Effector memory CD4-positive, alpha-beta T cell (primary cell): ENCODE measurements around the gene RHBDD1.

Experiments
- DNase-seq, 3 donors: peaks; one replicate each; pipeline ENCODE4 v3.0.0-alpha.2; 2020
- H3K27ac ChIP-seq: 2 replicates; pipeline ENCODE4 v1.7.0; 2013; ENCODE audit warnings: mild to moderate bottlenecking, low read length, moderate library complexity; ENCODE audit not compliant: insufficient read depth, poor library complexity, severe bottlenecking
- H3K27me3 ChIP-seq: replicated peaks from 2 replicates; pipeline ENCODE4 v1.7.0; 2013; ENCODE audit warnings: mild to moderate bottlenecking, low read length; ENCODE audit not compliant: insufficient read depth, control insufficient read depth, poor library complexity, severe bottlenecking
- H3K36me3 ChIP-seq: 2 replicates; pipeline ENCODE4 v1.7.0; 2013; ENCODE audit warnings: mild to moderate bottlenecking, low read length, moderate library complexity; ENCODE audit not compliant: control insufficient read depth, insufficient read depth
- H3K4me1 ChIP-seq: 2 replicates; pipeline ENCODE4 v1.7.0; 2013; ENCODE audit warnings: low read length, mild to moderate bottlenecking; ENCODE audit not compliant: control insufficient read depth, insufficient read depth, poor library complexity, severe bottlenecking
- H3K4me3 ChIP-seq: 2 replicates; pipeline ENCODE4 v1.7.0; 2013; ENCODE audit warnings: low read length, low read depth, mild to moderate bottlenecking; ENCODE audit not compliant: insufficient read depth, poor library complexity, severe bottlenecking
- H3K9me3 ChIP-seq: 2 replicates; pipeline ENCODE4 v1.7.0; 2013; ENCODE audit warnings: mild to moderate bottlenecking, low read length, moderate library complexity; ENCODE audit not compliant: control insufficient read depth

RHBDD1 gene

GRCh38 chr2:226994775-226995174 is 158.9 kb downstream of the RHBDD1 start:
- no peak overlapping the region for H3K4me3 ChIP-seq
- H3K36me3 ChIP-seq: peaks cover 10% of the 10 kb centered on the region
- no peak overlapping the region for H3K27ac ChIP-seq
- no peaks in the 10 kb centered on the region for H3K4me1 ChIP-seq
- H3K9me3 ChIP-seq: no peaks in the 10 kb centered on the region
- no peak for DNase-seq
- no peaks in the 10 kb centered on the region for H3K27me3 ChIP-seq

GRCh38 chr2:226995625-226996041 is 159.8 kb downstream of the RHBDD1 start:
- no peak overlapping the region for H3K27ac ChIP-seq
- H3K4me3 ChIP-seq: no peak overlapping the region
- peaks cover 9% of the 10 kb centered on the region for H3K36me3 ChIP-seq
- DNase-seq: no peak
- H3K4me1 ChIP-seq: no peaks in the 10 kb centered on the region
- no peaks in the 10 kb centered on the region for H3K9me3 ChIP-seq
- no peaks in the 10 kb centered on the region for H3K27me3 ChIP-seq

- H3K4me1 ChIP-seq: no peaks in the 10 kb centered on the region
- H3K36me3 ChIP-seq: no peaks in the 10 kb centered on the region
- H3K9me3 ChIP-seq: no peaks in the 10 kb centered on the region
- DNase-seq: no peak
- H3K27me3 ChIP-seq: no peaks in the 10 kb centered on the region
- H3K27ac ChIP-seq: no peak overlapping the region
- H3K4me3 ChIP-seq: no peak overlapping the region
Measured at GRCh38 chr2:226999661-227000060, 163.8 kb downstream of the RHBDD1 start.

DNA sequence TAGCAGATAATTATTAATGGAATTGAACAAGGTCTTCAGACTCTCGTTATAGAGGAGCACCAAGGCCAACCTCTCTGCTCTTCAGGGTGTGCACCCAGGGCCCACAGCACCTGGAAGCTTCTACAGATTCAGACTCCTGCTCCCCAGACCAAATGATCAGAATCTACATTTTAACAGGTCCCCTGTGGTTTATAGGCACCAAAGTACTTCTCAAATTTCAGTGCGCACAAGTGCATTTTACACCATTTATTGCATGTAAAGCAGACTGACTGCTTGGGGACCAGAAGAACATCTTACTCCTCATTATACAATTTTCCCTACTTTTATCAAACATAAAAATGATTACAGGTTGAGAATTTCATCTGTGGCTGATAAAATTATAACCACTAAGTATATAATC is 164.3 kb downstream of the RHBDD1 start:
- Histone ChIP-seq H3K27ac (no peak overlapping the region), H3K4me3 (no peak overlapping the region), H3K36me3 (no peaks in the 10 kb centered on the region), H3K4me1 (no peaks in the 10 kb centered on the region), H3K9me3 (no peaks in the 10 kb centered on the region), H3K27me3 (no peaks in the 10 kb centered on the region)
- DNase-seq: no peak

- DNase-seq: no peak
- Histone ChIP-seq H3K27me3 (no peaks in the 10 kb centered on the region), H3K4me3 (no peak overlapping the region)
Measured at GRCh38 chr2:227004482-227004881, 168.6 kb downstream of the RHBDD1 start.

GRCh38 chr2:227006189-227006897 is 170.5 kb downstream of the RHBDD1 start:
- no peaks in the 10 kb centered on the region for H3K9me3 ChIP-seq

More at GRCh38 chr2:227004482-227004881, 168.6 kb downstream of the RHBDD1 start:
- Histone ChIP-seq H3K36me3 (no peaks in the 10 kb centered on the region), H3K27ac (no peak overlapping the region), H3K4me1 (no peaks in the 10 kb centered on the region), H3K9me3 (no peaks in the 10 kb centered on the region)

GRCh38 chr2:227007148-227007547 is 171.3 kb downstream of the RHBDD1 start:
- H3K9me3 ChIP-seq: no peaks in the 10 kb centered on the region
- H3K36me3 ChIP-seq: no peaks in the 10 kb centered on the region
- H3K4me1 ChIP-seq: no peaks in the 10 kb centered on the region
- H3K27ac ChIP-seq: no peak overlapping the region
- DNase-seq: no peak
- no peak overlapping the region for H3K4me3 ChIP-seq
- H3K27me3 ChIP-seq: no peaks in the 10 kb centered on the region

More at GRCh38 chr2:227006189-227006897, 170.5 kb downstream of the RHBDD1 start:
- no peaks in the 10 kb centered on the region for H3K36me3 ChIP-seq
- no peak overlapping the region for H3K4me3 ChIP-seq
- H3K4me1 ChIP-seq: no peaks in the 10 kb centered on the region
- H3K27me3 ChIP-seq: no peaks in the 10 kb centered on the region
- no peak for DNase-seq
- no peak overlapping the region for H3K27ac ChIP-seq

- no peaks in the 10 kb centered on the region for H3K9me3 ChIP-seq
- H3K4me3 ChIP-seq: no peak overlapping the region
- no peaks in the 10 kb centered on the region for H3K27me3 ChIP-seq
- no peak for DNase-seq
- no peaks in the 10 kb centered on the region for H3K36me3 ChIP-seq
- no peaks in the 10 kb centered on the region for H3K4me1 ChIP-seq
- H3K27ac ChIP-seq: no peak overlapping the region
Measured at GRCh38 chr2:227007940-227008339, 172.1 kb downstream of the RHBDD1 start.

GRCh38 chr2:227010433-227010832 is 174.6 kb downstream of the RHBDD1 start:
- H3K4me1 ChIP-seq: no peaks in the 10 kb centered on the region
- DNase-seq: no peak

GRCh38 chr2:227013330-227013729 is 177.5 kb downstream of the RHBDD1 start:
- no peaks in the 10 kb centered on the region for H3K9me3 ChIP-seq
- no peak overlapping the region for H3K27ac ChIP-seq
- no peaks in the 10 kb centered on the region for H3K27me3 ChIP-seq
- DNase-seq: no peak
- no peak overlapping the region for H3K4me3 ChIP-seq
- H3K36me3 ChIP-seq: no peaks in the 10 kb centered on the region
- H3K4me1 ChIP-seq: no peaks in the 10 kb centered on the region

More at GRCh38 chr2:227010433-227010832, 174.6 kb downstream of the RHBDD1 start:
- Histone ChIP-seq H3K27me3 (no peaks in the 10 kb centered on the region), H3K27ac (no peak overlapping the region), H3K4me3 (no peak overlapping the region), H3K36me3 (no peaks in the 10 kb centered on the region), H3K9me3 (no peaks in the 10 kb centered on the region)
